ENCODE results near the gene LRRC3.
"Not testable (repeated sequence)": the region's sequence is repeated elsewhere in the genome, so short reads cannot be mapped to it uniquely, and the experiment has no call there.

Gene LRRC3

GRCh38 chr21:44417621-44418107 is 37.6 kb upstream of the LRRC3 start:
- not testable (repeated sequence) for H3K27me3 ChIP-seq (ENCODE audit: insufficient read depth, low read length); H3K4me3 ChIP-seq (ENCODE audit: low read length); H3K9me3 ChIP-seq (ENCODE audit: insufficient read depth, low read depth, low read length)

GRCh38 chr21:44418108-44418875 is 37.0 kb upstream of the LRRC3 start:
- 89% methylated on average over 25 of the region's 25 CpGs for WGBS
- no peaks in the 10 kb centered on the region for H3K36me3 ChIP-seq (ENCODE audit: insufficient read depth, low read length)
- H3K9me3 ChIP-seq (ENCODE audit: insufficient read depth, low read depth, low read length): peaks cover 7% of the 10 kb centered on the region; the same call in 1 of the 2 replicates
- no peak overlapping the region for H3K9ac ChIP-seq (ENCODE audit: low read depth, low read length)
- H3K4me3 ChIP-seq (ENCODE audit: low read length): no peak overlapping the region
- no peak overlapping the region for H3K27ac ChIP-seq (ENCODE audit: low read depth, low read length)
- no peaks in the 10 kb centered on the region for H3K4me1 ChIP-seq (ENCODE audit: insufficient read depth, low read length)
- no peaks in the 10 kb centered on the region for H3K27me3 ChIP-seq (ENCODE audit: insufficient read depth, low read length)

More at GRCh38 chr21:44417621-44418107, 37.6 kb upstream of the LRRC3 start:
- H3K4me1 ChIP-seq (ENCODE audit: insufficient read depth, low read length); H3K36me3 ChIP-seq (ENCODE audit: insufficient read depth, low read length); H3K9ac ChIP-seq (ENCODE audit: low read depth, low read length); H3K27ac ChIP-seq (ENCODE audit: low read depth, low read length): not testable (repeated sequence)
- WGBS: 95% methylated on average over 21 of the region's 21 CpGs

DNA sequence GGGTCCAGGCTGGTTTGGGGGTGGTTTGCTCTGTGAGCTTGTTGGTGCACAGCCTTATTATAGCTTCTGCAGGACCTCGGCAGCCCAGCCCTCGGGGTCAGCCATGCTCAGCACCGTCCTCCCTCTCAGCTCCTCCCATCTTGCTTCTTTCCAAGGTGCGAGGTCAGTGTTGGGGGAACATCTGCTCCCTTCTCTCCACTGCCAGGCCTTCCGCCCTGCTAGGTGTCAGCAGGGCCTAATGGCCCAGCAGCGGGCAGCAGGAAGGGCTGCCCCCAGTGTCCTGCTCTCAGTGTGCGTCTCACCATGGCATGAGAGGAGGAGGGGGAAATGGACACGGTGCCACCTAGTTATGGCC is 36.5 kb upstream of the LRRC3 start:
- Histone ChIP-seq H3K36me3 (ENCODE audit: insufficient read depth, low read length) (no peaks in the 10 kb centered on the region), H3K27ac (ENCODE audit: low read depth, low read length) (no peak overlapping the region), H3K9me3 (ENCODE audit: insufficient read depth, low read depth, low read length) (peaks cover 7% of the 10 kb centered on the region; the same call in 1 of the 2 replicates), H3K9ac (ENCODE audit: low read depth, low read length) (no peak overlapping the region), H3K27me3 (ENCODE audit: insufficient read depth, low read length) (no peaks in the 10 kb centered on the region), H3K4me3 (ENCODE audit: low read length) (no peak overlapping the region), H3K4me1 (ENCODE audit: insufficient read depth, low read length) (no peaks in the 10 kb centered on the region)
- 96% methylated on average over 8 of the region's 8 CpGs for WGBS

DNA sequence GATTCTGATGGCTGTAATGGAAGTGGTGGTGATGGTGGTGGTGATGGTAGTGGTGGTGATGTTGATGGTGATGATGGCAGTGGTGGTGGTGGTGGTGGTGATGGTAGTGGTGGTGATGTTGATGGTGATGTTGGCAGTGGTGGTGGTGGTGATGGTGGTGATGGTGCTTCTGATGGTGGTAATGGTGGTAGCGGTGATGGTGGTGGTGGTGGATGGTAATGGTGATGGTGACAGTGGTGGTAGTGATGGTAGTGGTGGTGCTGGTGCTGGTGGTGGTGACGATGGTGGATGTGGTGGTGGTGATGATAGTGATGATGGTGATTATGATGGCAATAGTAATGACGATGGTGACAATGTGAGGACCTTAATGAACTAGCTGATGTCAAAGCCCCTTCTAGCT is 35.6 kb upstream of the LRRC3 start:
- H3K9me3 ChIP-seq (ENCODE audit: insufficient read depth, low read depth, low read length): peaks cover 7% of the 10 kb centered on the region; the same call in 1 of the 2 replicates
- H3K4me3 ChIP-seq (ENCODE audit: low read length): no peak overlapping the region
- H3K4me1 ChIP-seq (ENCODE audit: insufficient read depth, low read length): no peaks in the 10 kb centered on the region
- no peak overlapping the region for H3K9ac ChIP-seq (ENCODE audit: low read depth, low read length)
- H3K36me3 ChIP-seq (ENCODE audit: insufficient read depth, low read length): no peaks in the 10 kb centered on the region
- WGBS: 92% methylated on average over 3 of the region's 3 CpGs
- H3K27me3 ChIP-seq (ENCODE audit: insufficient read depth, low read length): no peaks in the 10 kb centered on the region
- no peak overlapping the region for H3K27ac ChIP-seq (ENCODE audit: low read depth, low read length)

GRCh38 chr21:44420416-44421205 is 34.7 kb upstream of the LRRC3 start:
- Histone ChIP-seq H3K4me1 (ENCODE audit: insufficient read depth, low read length) (no peaks in the 10 kb centered on the region), H3K36me3 (ENCODE audit: insufficient read depth, low read length) (no peaks in the 10 kb centered on the region), H3K9ac (ENCODE audit: low read depth, low read length) (no peak overlapping the region), H3K9me3 (ENCODE audit: insufficient read depth, low read depth, low read length) (peaks cover 7% of the 10 kb centered on the region; the same call in 1 of the 2 replicates), H3K27me3 (ENCODE audit: insufficient read depth, low read length) (no peaks in the 10 kb centered on the region), H3K27ac (ENCODE audit: low read depth, low read length) (no peak overlapping the region), H3K4me3 (ENCODE audit: low read length) (no peak overlapping the region)
- 95% methylated on average over 13 of the region's 14 CpGs for WGBS

- Histone ChIP-seq H3K4me1 (ENCODE audit: insufficient read depth, low read length) (no peaks in the 10 kb centered on the region), H3K27ac (ENCODE audit: low read depth, low read length) (no peak overlapping the region), H3K9ac (ENCODE audit: low read depth, low read length) (no peak overlapping the region), H3K27me3 (ENCODE audit: insufficient read depth, low read length) (no peaks in the 10 kb centered on the region), H3K36me3 (ENCODE audit: insufficient read depth, low read length) (no peaks in the 10 kb centered on the region), H3K4me3 (ENCODE audit: low read length) (no peak overlapping the region), H3K9me3 (ENCODE audit: insufficient read depth, low read depth, low read length) (peaks cover 7% of the 10 kb centered on the region; the same call in 1 of the 2 replicates)
- 92% methylated on average over 22 of the region's 26 CpGs for WGBS
Observed at GRCh38 chr21:44421901-44422840, 33.1 kb upstream of the LRRC3 start.

DNA sequence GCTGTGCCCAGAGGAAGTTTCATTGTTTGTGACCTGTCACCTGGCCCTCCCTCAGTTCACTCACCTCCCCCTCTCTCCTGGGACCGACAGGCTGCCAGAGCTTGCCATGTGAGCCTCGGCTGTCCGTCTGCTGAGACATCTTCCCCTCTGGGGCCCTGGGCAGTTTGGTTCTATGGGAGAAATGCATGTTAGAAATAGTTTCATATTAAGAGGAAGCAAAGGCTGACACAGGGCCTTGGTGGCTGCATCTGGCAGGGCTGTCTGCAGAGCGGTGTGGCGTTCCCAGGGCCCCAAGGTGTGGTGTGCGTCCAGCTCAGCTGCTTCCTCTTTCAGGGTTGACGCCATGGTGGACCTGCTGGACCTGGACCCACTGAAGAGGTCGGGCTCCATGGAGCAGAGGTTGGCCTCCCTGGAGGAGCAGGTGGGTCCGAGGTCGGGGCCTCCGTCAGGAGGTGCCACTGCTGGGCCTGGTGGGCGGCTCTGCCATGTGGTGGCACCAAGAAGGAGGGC is 31.9 kb upstream of the LRRC3 start:
- Histone ChIP-seq H3K27me3 (ENCODE audit: insufficient read depth, low read length) (no peaks in the 10 kb centered on the region), H3K36me3 (ENCODE audit: insufficient read depth, low read length) (no peaks in the 10 kb centered on the region), H3K9me3 (ENCODE audit: insufficient read depth, low read depth, low read length) (peaks cover 7% of the 10 kb centered on the region; the same call in 1 of the 2 replicates), H3K4me1 (ENCODE audit: insufficient read depth, low read length) (no peaks in the 10 kb centered on the region), H3K9ac (ENCODE audit: low read depth, low read length) (no peak overlapping the region), H3K27ac (ENCODE audit: low read depth, low read length) (no peak overlapping the region), H3K4me3 (ENCODE audit: low read length) (no peak overlapping the region)
- 89% methylated on average over 12 of the region's 12 CpGs for WGBS

DNA sequence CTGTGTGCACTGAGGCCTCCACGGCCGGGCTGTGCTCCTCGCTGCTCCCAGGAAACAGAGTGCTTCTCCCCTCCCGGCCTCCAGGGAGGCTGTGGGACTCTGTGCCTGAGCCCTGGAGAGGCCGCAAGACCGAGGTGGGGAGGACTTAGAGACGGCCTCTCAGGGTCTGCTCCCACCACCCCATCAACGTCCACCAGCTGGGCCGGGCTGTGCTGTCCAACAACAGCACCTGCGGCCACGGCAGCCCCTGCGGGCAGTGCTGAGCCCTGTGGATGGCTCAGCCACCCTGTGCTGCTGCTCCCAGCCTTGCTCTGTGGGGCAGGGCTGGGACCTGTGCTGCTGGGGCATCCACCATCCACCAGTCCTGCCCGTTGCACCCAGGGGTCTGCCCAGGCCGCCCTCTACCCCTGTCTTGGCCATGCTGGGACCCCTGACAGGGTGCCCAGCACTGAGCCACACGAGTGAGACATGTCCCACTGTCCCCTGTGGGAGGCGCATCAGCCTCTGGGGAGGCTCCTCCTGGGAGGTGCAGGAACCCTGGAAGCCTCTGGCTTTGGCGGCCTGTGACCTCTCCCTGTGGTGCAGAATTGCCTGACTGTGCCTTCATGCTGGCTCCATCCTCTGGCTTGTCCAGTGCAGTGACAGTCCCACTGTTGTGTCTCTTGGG is 31.2 kb upstream of the LRRC3 start:
- WGBS: 82% methylated on average over 17 of the region's 17 CpGs
- peaks cover 13% of the 10 kb centered on the region for H3K9me3 ChIP-seq (ENCODE audit: insufficient read depth, low read depth, low read length)
- H3K27ac ChIP-seq (ENCODE audit: low read depth, low read length): no peak overlapping the region
- H3K27me3 ChIP-seq (ENCODE audit: insufficient read depth, low read length): no peaks in the 10 kb centered on the region
- no peaks in the 10 kb centered on the region for H3K36me3 ChIP-seq (ENCODE audit: insufficient read depth, low read length)
- H3K4me3 ChIP-seq (ENCODE audit: low read length): no peak overlapping the region
- H3K4me1 ChIP-seq (ENCODE audit: insufficient read depth, low read length): no peaks in the 10 kb centered on the region
- H3K9ac ChIP-seq (ENCODE audit: low read depth, low read length): no peak overlapping the region

DNA sequence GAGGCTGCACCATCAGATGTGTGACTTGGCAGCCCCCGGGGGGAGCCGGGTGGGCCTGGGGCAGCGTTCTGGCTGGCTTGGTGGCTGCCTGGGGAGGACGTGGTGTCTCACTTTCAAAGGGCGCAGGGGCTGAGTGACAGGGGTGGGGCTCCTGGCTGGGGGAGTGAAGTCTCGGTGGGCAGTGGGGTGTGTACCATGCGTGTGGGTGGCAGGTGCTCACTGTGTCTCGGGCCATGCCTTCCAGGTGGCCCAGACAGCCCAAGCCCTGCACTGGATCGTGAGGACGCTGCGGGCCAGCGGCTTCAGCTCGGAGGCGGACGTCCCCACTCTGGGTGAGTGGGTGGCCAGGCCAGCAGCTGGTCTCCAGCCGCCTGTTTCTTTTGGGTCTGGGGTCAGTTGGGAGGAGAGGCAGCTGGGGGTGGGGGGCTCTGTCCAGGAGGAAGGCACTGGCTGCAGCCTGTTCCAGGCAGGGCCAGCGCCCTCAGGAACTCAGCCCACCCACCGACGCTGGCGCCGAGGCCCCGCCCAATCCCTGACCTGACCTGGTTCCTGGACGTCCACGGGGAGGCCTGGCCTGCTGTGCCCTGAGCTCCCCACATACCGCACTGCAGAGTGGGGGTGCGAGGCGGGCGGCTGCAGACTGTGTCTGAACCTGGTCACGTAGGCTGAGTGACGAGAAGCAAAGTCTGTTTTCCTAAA is 30.6 kb upstream of the LRRC3 start:
- no peaks in the 10 kb centered on the region for H3K27me3 ChIP-seq (ENCODE audit: insufficient read depth, low read length)
- WGBS: 90% methylated on average over 30 of the region's 30 CpGs

More for the DNA sequence above, 30.6 kb upstream of the LRRC3 start:
- Histone ChIP-seq H3K9ac (ENCODE audit: low read depth, low read length) (no peak overlapping the region), H3K9me3 (ENCODE audit: insufficient read depth, low read depth, low read length) (peaks cover 8% of the 10 kb centered on the region), H3K36me3 (ENCODE audit: insufficient read depth, low read length) (no peaks in the 10 kb centered on the region), H3K27ac (ENCODE audit: low read depth, low read length) (no peak overlapping the region), H3K4me1 (ENCODE audit: insufficient read depth, low read length) (no peaks in the 10 kb centered on the region), H3K4me3 (ENCODE audit: low read length) (no peak overlapping the region)
